NCI-H128 (cell line): ENCODE data around the gene ADIG.
"Not testable (repeated sequence)": the region's sequence is repeated elsewhere in the genome, so short reads cannot be mapped to it uniquely, and the experiment has no call there.

Experiments
- DNase-seq: peaks from one replicate; lab custom pipeline; 2025; ENCODE audit not compliant: unreplicated experiment; lab: John Stamatoyannopoulos, UW

ADIG gene

GRCh38 chr20:38569747-38570525 lies 11.1 kb upstream of the ADIG start:
- no peak for DNase-seq

GRCh38 chr20:38573413-38573812 lies 7.6 kb upstream of the ADIG start:
- DNase-seq, result no peak

- no peak for DNase-seq
Measured at GRCh38 chr20:38579219-38579910, 1.6 kb upstream of the ADIG start.

- no peak for DNase-seq
Measured at GRCh38 chr20:38579921-38580320, 1.1 kb upstream of the ADIG start.

GRCh38 chr20:38581830-38582358 lies 897 bp downstream of the ADIG start:
- DNase-seq, result no peak

GRCh38 chr20:38583306-38583705 lies 2.3 kb downstream of the ADIG start:
- no peak for DNase-seq

GRCh38 chr20:38584099-38584763 lies 3.2 kb downstream of the ADIG start:
- DNase-seq, result no peak

- no peak for DNase-seq
Measured at GRCh38 chr20:38585404-38586180, 4.6 kb downstream of the ADIG start.

GRCh38 chr20:38586181-38586525 lies 5.2 kb downstream of the ADIG start:
- DNase-seq, result no peak

GRCh38 chr20:38588303-38588702 lies 7.3 kb downstream of the ADIG start:
- no peak for DNase-seq

GRCh38 chr20:38589351-38589750 lies 8.4 kb downstream of the ADIG start:
- no peak for DNase-seq

- DNase-seq, result no peak
Measured at GRCh38 chr20:38589967-38590675, 9.1 kb downstream of the ADIG start.

- DNase-seq, result no peak
Measured at GRCh38 chr20:38590676-38591473, 9.9 kb downstream of the ADIG start.

- DNase-seq, result no peak
Measured at GRCh38 chr20:38591474-38592410, 10.7 kb downstream of the ADIG start.

- DNase-seq, result not testable (repeated sequence)
Measured at GRCh38 chr20:38592411-38592790, 11.4 kb downstream of the ADIG start.

GRCh38 chr20:38594281-38594680 lies 13.3 kb downstream of the ADIG start:
- not testable (repeated sequence) for DNase-seq

- not testable (repeated sequence) for DNase-seq
Measured at GRCh38 chr20:38595886-38596285, 14.9 kb downstream of the ADIG start.

GRCh38 chr20:38599410-38599882 lies 18.4 kb downstream of the ADIG start:
- no peak for DNase-seq
